Loucy (cell line): ENCODE data around the gene PSMG3.

Source experiments
- CTCF ChIP-seq: fragments of 200-600 bp; sonication (generic); conservative IDR thresholded peaks from 2 replicates; pipeline ENCODE4 v1.5.1; 2014; ENCODE audit warnings: mild to moderate bottlenecking, antibody characterized with exemption, low read length
- EZH2phosphoT487 ChIP-seq: fragments of 200-600 bp; IDR thresholded peaks from 2 replicates; pipeline ENCODE4 v1.6.1; 2018; ENCODE audit warnings: antibody characterized with exemption, mild to moderate bottlenecking, moderate library complexity, borderline replicate concordance

GRCh38 chr7:1593091-1593866, 23.4 kb upstream of the PSMG3 start:
- TF ChIP-seq CTCF (peak; percentile 63; the same call in 1 of the 2 replicates), EZH2phosphoT487 (no peak)
